ENCODE results near the gene SLCO4A1. TPM values are rescaled to one million over a fixed set of nuclear protein-coding genes. Genes with fewer than 3 reads are reported as not detected.

The SLCO4A1 gene
- total RNA-seq, 2 experiments from 2014 or later, result 40.5 to 43.4 TPM

DNA sequence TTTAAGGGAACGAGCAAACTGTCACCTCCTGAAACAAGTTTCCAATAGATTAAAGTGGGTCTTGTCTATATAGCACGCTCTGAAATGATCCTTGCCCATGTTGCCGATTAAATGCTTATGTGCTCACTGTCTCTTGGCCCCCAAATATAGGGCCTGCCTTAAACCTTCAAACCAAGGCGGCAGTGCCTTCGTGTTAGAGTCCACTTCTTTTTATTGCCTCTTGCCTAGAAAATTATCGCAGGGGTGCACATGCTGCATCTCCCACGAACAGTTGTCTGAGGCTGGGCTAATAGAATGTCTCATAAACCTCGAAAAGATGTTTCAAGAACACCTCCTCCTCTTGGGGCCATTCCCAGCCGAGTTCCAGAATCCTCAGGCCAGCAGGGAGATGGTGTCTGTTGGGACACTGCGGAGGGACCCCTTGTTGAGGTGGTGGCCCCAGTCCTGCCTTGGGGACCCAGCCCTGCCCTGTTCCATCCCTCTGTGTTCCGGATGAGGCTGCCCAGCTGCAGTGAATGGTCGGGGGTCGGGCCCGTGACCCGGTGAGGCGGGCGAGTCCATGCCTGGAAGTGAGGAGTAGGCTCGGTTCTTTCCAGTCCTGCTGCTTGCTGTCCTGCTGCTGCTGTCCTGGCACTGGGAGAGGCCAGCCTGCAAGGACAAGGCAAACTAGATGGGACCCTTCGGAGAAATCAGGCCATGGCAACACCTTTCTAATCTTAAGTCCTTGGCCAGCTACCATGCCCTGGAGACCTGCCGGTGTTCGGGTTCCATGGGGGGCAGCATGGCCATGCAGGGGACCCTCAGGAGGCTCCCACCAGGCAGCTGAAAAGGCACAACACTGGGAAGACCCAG lies 34.7 kb upstream of the SLCO4A1 start:
- CTCF ChIA-PET, result no interaction called here

GRCh38 chr20:62608218-62608565 lies 34.1 kb upstream of the SLCO4A1 start:
- H3K9me3 Mint-ChIP-seq (ENCODE audit: low read depth), result peaks cover 2% of the 10 kb centered on the region
- DNase-seq, result no peak
- peaks cover 7% of the 10 kb centered on the region for H3K4me1 Mint-ChIP-seq
- no peak overlapping the region for H3K27ac Mint-ChIP-seq
- intact Hi-C loops (cut with DNase I, micrococcal nuclease), result no loop called here
- ChIA-PET POLR2A (no interaction called here), CTCF (no interaction called here)
- peaks cover 5% of the 10 kb centered on the region for H3K27me3 Mint-ChIP-seq
- no peak overlapping the region for H3K4me3 Mint-ChIP-seq
- H3K36me3 Mint-ChIP-seq (ENCODE audit: low read depth), result no peaks in the 10 kb centered on the region
- no peak for ATAC-seq

More for the DNA sequence above, 34.7 kb upstream of the SLCO4A1 start:
- H3K9me3 Mint-ChIP-seq (ENCODE audit: low read depth), result peaks cover 2% of the 10 kb centered on the region
- H3K36me3 Mint-ChIP-seq (ENCODE audit: low read depth), result no peaks in the 10 kb centered on the region
- intact Hi-C loops (cut with DNase I, micrococcal nuclease), result no loop called here
- no peak overlapping the region for H3K27ac Mint-ChIP-seq
- no peak overlapping the region for H3K4me3 Mint-ChIP-seq
- peaks cover 5% of the 10 kb centered on the region for H3K27me3 Mint-ChIP-seq
- DNase-seq (no peak), ATAC-seq (no peak)
- POLR2A ChIA-PET, result no interaction called here
- peaks cover 13% of the 10 kb centered on the region for H3K4me1 Mint-ChIP-seq

DNA sequence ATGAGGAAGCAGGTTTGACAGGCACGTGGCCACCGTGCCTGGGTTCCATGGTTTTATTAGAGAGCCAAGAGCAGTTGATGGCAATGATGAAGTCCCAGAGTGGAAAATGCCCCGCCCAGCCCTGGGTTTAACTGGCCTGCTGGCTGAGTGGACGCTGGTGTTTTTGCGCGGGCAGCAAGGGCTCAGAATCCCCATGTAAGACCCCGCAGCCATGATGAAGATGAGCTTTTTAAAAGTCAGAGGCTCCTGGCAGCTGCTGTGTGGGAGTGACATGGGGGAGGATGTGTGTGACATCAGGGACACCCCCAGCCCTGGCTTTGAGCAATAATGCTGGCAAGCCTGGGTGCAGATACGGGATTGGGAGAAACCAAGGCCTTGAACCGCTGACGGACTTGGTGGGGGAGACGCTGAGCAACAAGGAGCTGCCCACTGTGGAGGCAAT lies 33.0 kb upstream of the SLCO4A1 start:
- no peak for DNase-seq
- no peak for ATAC-seq
- ChIA-PET POLR2A (no interaction called here), CTCF (interaction anchor here (0.7 kb wide), 1 partner anchor 13 kb away, joined by 3 read pairs; no protein-coding TSS in a partner anchor)
- Mint-ChIP-seq H3K4me3 (no peak overlapping the region), H3K9me3 (ENCODE audit: low read depth) (peaks cover 2% of the 10 kb centered on the region), H3K27me3 (peaks cover 5% of the 10 kb centered on the region), H3K27ac (no peak overlapping the region), H3K36me3 (ENCODE audit: low read depth) (no peaks in the 10 kb centered on the region), H3K4me1 (no peaks in the 10 kb centered on the region)
- intact Hi-C loops (cut with DNase I, micrococcal nuclease), result no loop called here

- intact Hi-C loops (cut with DNase I, micrococcal nuclease), result no loop called here
- no peak overlapping the region for H3K4me3 Mint-ChIP-seq
- H3K4me1 Mint-ChIP-seq, result no peaks in the 10 kb centered on the region
- no peak overlapping the region for H3K27ac Mint-ChIP-seq
- no peak for DNase-seq
- H3K9me3 Mint-ChIP-seq (ENCODE audit: low read depth), result peaks cover 2% of the 10 kb centered on the region
- POLR2A ChIA-PET, result no interaction called here
- no peaks in the 10 kb centered on the region for H3K36me3 Mint-ChIP-seq (ENCODE audit: low read depth)
- ATAC-seq, result no peak
- H3K27me3 Mint-ChIP-seq, result peaks cover 5% of the 10 kb centered on the region
- CTCF ChIA-PET, result interaction anchor here (0.7 kb wide), 1 partner anchor 14 kb away, joined by 3 read pairs; no protein-coding TSS in a partner anchor
Observed at GRCh38 chr20:62609811-62610757, 32.2 kb upstream of the SLCO4A1 start.

- Mint-ChIP-seq H3K36me3 (ENCODE audit: low read depth) (no peaks in the 10 kb centered on the region), H3K4me3 (no peak overlapping the region), H3K9me3 (ENCODE audit: low read depth) (peaks cover 2% of the 10 kb centered on the region), H3K4me1 (no peaks in the 10 kb centered on the region), H3K27ac (no peak overlapping the region), H3K27me3 (peaks cover 5% of the 10 kb centered on the region)
- CTCF ChIA-PET, result no interaction called here
- intact Hi-C loops (cut with DNase I, micrococcal nuclease), result no loop called here
- DNase-seq (no peak), ATAC-seq (no peak)
- POLR2A ChIA-PET, result no interaction called here
Observed at GRCh38 chr20:62611012-62611411, 31.3 kb upstream of the SLCO4A1 start.

GRCh38 chr20:62611819-62612218 lies 30.5 kb upstream of the SLCO4A1 start:
- ChIA-PET POLR2A (no interaction called here), CTCF (interaction anchor here (1.3 kb wide), 1 partner anchor 11 kb away, joined by 4 read pairs; no protein-coding TSS in a partner anchor)
- no peak for ATAC-seq
- no peak for DNase-seq
- H3K4me1 Mint-ChIP-seq, result peaks cover 2% of the 10 kb centered on the region
- no peak overlapping the region for H3K4me3 Mint-ChIP-seq
- peaks cover 3% of the 10 kb centered on the region for H3K27me3 Mint-ChIP-seq
- H3K27ac Mint-ChIP-seq, result no peak overlapping the region
- no peaks in the 10 kb centered on the region for H3K36me3 Mint-ChIP-seq (ENCODE audit: low read depth)
- H3K9me3 Mint-ChIP-seq (ENCODE audit: low read depth), result peaks cover 2% of the 10 kb centered on the region
- intact Hi-C loops (cut with DNase I, micrococcal nuclease), result no loop called here

GRCh38 chr20:62614085-62614960 lies 28.0 kb upstream of the SLCO4A1 start:
- Mint-ChIP-seq H3K27me3 (peaks cover 3% of the 10 kb centered on the region), H3K9me3 (ENCODE audit: low read depth) (peaks cover 2% of the 10 kb centered on the region), H3K27ac (no peak overlapping the region), H3K4me1 (peaks cover 27% of the 10 kb centered on the region), H3K4me3 (no peak overlapping the region), H3K36me3 (ENCODE audit: low read depth) (no peaks in the 10 kb centered on the region)
- ATAC-seq (no peak), DNase-seq (no peak)
- ChIA-PET CTCF (interaction anchor here (1.0 kb wide), 1 partner anchor 10 kb away, joined by 3 read pairs; no protein-coding TSS in a partner anchor), POLR2A (no interaction called here)
- intact Hi-C loops (cut with DNase I, micrococcal nuclease), result no loop called here

- POLR2A ChIA-PET, result no interaction called here
- H3K36me3 Mint-ChIP-seq (ENCODE audit: low read depth), result no peaks in the 10 kb centered on the region
- intact Hi-C loops (cut with DNase I, micrococcal nuclease), result loop anchor here in 1 of 2 experiments (5.0 kb wide), 2 partner anchors 177 to 208 kb away; partner anchors contain the start of gene CABLES2
Observed at GRCh38 chr20:62614961-62615680, 27.2 kb upstream of the SLCO4A1 start.

GRCh38 chr20:62615750-62616251 lies 26.5 kb upstream of the SLCO4A1 start:
- ATAC-seq (no peak), DNase-seq (no peak)
- Mint-ChIP-seq H3K4me3 (no peak overlapping the region), H3K4me1 (peaks cover 27% of the 10 kb centered on the region), H3K27me3 (no peaks in the 10 kb centered on the region), H3K9me3 (ENCODE audit: low read depth) (no peaks in the 10 kb centered on the region), H3K36me3 (ENCODE audit: low read depth) (no peaks in the 10 kb centered on the region), H3K27ac (no peak overlapping the region)
- ChIA-PET CTCF (interaction anchor here (3.3 kb wide), 1 partner anchor 116 kb away, joined by 19 read pairs; no protein-coding TSS in a partner anchor), POLR2A (no interaction called here)
- intact Hi-C loops (cut with DNase I, micrococcal nuclease), result loop anchor here in 1 of 2 experiments (5.0 kb wide), 2 partner anchors 176 to 208 kb away; partner anchors contain the start of gene CABLES2

More at GRCh38 chr20:62614961-62615680, 27.2 kb upstream of the SLCO4A1 start:
- CTCF ChIA-PET, result no interaction called here
- no peak overlapping the region for H3K27ac Mint-ChIP-seq
- H3K9me3 Mint-ChIP-seq (ENCODE audit: low read depth), result peaks cover 2% of the 10 kb centered on the region
- peaks cover 3% of the 10 kb centered on the region for H3K27me3 Mint-ChIP-seq
- ATAC-seq (no peak), DNase-seq (no peak)
- H3K4me3 Mint-ChIP-seq, result no peak overlapping the region
- peaks cover 27% of the 10 kb centered on the region for H3K4me1 Mint-ChIP-seq

Data from activated CD4-positive, alpha-beta T cell treated with anti-CD3 and anti-CD28 coated beads for 36 hours (primary cell).